Retinal pigment epithelial cell (primary cell): ENCODE measurements around the gene GJB1.

Source experiments
- DNase-seq: peaks from one replicate; pipeline ENCODE4 v3.0.0-alpha.2; 2010; ENCODE audit warnings: low read depth
- H3K4me3 ChIP-seq: 2 replicates; pipeline ENCODE4 v1.5.1; 2011; ENCODE audit warnings: mild to moderate bottlenecking, low read length, control low read depth, moderate library complexity
- TF ChIP-seq, protein P1 (sequence below): conservative IDR thresholded peaks from 2 replicates; pipeline ENCODE4 v1.5.1; 2011; ENCODE audit warnings: low read depth, low read length, control low read depth, inconsistent platforms

The GJB1 gene

DNA sequence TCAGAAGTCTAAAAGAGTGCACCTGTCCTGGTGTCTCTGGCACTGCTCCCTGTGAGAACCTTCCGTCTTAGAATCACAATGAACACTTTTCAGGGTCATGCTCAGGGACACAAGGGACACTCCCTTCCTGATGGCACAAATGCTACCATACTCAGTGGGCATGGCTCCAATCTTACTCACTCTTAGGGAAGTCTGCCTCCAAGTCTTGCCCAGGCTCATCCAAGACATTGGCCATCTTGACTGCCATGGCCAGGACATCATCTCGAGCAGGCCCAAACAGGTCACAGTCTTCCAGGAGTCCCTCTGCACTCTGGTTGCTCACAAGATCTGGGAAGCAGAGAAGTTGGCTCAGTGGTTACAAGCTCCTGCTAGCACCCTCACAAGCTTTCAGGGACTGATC, 22.1 kb downstream of the GJB1 start:
- no peak overlapping the region for H3K4me3 ChIP-seq
- DNase-seq: no peak
- TF ChIP-seq, protein P1, sequence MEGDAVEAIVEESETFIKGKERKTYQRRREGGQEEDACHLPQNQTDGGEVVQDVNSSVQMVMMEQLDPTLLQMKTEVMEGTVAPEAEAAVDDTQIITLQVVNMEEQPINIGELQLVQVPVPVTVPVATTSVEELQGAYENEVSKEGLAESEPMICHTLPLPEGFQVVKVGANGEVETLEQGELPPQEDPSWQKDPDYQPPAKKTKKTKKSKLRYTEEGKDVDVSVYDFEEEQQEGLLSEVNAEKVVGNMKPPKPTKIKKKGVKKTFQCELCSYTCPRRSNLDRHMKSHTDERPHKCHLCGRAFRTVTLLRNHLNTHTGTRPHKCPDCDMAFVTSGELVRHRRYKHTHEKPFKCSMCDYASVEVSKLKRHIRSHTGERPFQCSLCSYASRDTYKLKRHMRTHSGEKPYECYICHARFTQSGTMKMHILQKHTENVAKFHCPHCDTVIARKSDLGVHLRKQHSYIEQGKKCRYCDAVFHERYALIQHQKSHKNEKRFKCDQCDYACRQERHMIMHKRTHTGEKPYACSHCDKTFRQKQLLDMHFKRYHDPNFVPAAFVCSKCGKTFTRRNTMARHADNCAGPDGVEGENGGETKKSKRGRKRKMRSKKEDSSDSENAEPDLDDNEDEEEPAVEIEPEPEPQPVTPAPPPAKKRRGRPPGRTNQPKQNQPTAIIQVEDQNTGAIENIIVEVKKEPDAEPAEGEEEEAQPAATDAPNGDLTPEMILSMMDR: no peak

DNA sequence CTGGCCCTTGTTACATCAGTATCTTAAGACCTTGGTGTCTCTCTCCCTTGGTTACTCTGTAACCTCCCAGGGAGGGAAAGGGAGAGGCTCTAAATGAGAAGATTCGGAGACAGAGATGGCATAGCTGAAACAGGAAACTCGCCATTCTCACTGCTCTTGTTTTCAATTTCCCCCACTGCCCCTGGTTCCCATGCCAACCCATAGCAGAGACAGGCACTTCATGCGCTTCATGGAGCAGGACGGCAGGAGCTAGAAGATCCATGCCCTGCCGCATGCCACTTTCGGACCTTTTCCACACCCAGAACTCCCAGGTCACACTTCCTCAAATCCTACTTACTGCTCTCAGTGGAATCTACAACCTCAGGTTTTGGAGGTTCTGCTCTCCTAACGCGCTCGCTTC, 27.8 kb downstream of the GJB1 start:
- TF ChIP-seq, protein P1: no peak
- DNase-seq: no peak
- no peak overlapping the region for H3K4me3 ChIP-seq

DNA sequence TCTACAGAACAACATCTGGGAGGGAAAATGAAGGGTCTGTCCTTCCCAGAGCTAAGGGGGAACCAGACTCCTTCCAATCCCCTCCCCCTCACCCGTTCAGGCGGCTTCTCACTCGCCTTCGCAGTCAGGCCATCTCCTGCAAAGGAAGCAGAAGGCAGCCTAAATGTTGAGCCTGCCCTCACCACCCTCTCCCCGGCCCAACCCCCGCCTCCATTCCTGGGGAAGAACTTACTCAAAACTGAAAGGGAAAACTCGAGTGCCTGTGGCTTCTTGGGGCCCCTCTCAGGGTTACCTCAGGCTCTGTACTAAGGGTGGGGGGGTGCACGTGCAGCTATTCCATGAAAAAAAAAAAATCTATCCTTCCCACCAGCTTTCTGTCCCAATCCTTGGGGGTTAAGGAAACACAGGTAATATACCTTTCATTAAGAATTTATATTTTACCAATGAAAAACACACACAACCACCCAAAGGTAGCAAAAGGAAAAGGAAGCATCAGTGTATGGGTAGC, 28.5 kb downstream of the GJB1 start:
- DNase-seq: no peak

DNA sequence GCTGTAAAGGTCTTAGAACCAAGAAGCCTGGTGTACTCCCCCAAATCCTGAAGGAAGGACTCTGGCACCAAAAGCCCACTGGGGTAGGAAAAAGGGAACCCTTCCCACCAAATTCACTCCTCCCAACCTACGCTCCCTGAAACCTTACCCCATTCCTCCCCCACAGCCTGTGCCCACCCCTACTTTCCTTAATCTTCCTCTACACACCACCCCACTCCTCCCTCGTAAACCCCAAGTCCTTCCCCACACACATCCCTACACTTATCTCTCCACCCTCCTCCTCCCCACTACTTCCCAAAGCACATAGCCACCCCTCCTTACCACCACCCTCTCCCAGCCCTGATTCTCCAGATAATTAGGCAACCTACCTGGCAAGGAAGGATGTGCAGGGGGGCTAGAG, 29.2 kb downstream of the GJB1 start:
- DNase-seq: no peak
- TF ChIP-seq, protein P1: no peak
- H3K4me3 ChIP-seq: no peak overlapping the region

More for the DNA sequence above, 28.5 kb downstream of the GJB1 start:
- no peak overlapping the region for H3K4me3 ChIP-seq
- TF ChIP-seq, protein P1: no peak

DNA sequence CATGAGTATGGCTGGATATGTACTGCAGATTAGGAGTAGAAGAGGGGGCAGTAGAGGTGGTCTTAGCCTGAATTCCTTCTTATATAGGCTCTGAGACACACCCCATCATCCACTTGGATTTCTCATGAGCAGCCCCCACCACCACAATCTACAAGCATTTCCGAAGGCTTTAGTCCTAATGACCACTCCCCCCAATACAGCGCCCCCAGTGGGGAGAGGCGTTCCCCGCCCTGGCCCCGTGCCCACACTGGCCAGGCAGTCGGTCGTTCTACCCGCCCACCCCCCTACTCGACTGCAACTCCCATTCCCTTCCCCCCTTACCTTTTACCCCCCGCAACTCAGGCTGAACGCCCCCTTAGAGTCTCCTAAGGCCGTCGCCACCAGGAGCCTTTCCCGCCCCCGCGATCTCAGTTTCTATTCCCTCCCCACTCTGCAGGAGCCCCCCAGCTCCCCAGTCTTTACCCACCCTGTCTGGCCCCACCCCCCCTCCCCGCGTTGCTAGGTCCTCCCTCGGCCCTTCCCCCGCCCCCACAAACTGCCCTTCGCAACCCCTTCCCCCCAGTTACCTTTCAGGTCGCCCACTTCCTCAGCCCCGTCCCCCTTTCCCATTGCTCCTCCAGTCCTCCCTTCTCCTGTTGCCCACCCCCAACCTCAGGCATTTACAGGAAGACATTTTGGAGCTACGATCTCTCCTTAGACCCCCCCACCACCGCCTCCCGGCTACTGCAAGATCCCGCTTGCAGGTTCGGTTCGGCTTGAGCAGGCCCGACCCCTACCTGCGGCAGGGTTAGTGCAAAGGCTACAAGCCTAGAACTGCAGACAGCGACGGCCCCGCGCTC, 30.4 kb downstream of the GJB1 start:
- DNase-seq: no peak
- TF ChIP-seq, protein P1: peak; percentile 49
- peak overlapping the region; percentile 82 for H3K4me3 ChIP-seq

DNA sequence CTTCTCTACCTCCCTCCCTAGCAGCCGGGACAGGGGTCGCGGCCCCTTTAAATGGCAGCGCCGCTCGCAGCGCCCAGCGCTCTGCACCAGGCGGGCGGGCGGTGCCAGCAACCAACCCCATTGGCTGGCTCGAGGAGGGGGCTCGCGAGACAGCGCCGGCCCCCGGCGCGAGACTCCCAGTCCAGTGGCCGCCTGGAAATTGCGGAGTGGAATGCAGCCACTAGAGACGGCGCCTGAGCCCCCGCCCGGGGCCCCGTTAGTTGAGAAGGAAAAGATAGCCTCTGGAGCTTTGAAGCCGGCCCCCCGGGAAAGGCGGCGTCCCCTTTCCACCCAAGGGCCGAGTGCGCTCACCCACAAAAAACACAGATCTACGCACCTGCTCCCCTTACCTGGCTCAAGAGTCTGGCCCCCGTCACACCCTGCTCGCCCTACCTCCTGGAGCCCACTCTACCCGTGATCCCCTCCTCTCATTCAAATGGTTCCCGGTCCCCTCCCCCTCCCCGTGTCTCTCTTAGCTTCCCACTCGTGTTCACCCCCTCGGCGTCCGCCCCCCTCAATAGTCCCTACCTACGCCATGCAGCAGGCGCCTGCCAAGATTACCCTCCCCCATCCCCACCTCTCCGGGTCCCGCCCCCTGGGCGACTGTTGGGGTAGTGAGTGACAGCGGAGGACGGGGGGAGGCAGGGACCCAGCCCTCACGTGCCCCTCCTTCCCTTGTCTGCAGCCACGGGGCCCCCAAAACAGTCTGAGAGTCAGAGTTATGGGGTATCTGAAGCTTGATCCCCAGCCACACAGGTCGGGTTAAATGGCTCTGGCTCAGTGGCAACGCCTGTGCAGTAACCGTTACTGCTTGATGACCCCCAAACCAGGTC, 31.3 kb downstream of the GJB1 start, which contains the start of gene ZMYM3:
Gene ZMYM3, minus strand, starts transcription at position 49 of the 872 bp plus-strand sequence. CDS start 885 bp downstream, outside the sequence.
- H3K4me3 ChIP-seq: peak within 1 kb of the TSS; percentile 82
- DNase-seq: peak; percentile 50
- TF ChIP-seq, protein P1: no peak
